ENCODE measurements around the gene VAMP5. TPM values are rescaled to one million over a fixed set of nuclear protein-coding genes. Genes with fewer than 3 reads are reported as not detected.

The VAMP5 gene
- total RNA-seq, 6 experiments from 2014 or later: 51.2 to 84.2 (median 71.4) TPM

DNA sequence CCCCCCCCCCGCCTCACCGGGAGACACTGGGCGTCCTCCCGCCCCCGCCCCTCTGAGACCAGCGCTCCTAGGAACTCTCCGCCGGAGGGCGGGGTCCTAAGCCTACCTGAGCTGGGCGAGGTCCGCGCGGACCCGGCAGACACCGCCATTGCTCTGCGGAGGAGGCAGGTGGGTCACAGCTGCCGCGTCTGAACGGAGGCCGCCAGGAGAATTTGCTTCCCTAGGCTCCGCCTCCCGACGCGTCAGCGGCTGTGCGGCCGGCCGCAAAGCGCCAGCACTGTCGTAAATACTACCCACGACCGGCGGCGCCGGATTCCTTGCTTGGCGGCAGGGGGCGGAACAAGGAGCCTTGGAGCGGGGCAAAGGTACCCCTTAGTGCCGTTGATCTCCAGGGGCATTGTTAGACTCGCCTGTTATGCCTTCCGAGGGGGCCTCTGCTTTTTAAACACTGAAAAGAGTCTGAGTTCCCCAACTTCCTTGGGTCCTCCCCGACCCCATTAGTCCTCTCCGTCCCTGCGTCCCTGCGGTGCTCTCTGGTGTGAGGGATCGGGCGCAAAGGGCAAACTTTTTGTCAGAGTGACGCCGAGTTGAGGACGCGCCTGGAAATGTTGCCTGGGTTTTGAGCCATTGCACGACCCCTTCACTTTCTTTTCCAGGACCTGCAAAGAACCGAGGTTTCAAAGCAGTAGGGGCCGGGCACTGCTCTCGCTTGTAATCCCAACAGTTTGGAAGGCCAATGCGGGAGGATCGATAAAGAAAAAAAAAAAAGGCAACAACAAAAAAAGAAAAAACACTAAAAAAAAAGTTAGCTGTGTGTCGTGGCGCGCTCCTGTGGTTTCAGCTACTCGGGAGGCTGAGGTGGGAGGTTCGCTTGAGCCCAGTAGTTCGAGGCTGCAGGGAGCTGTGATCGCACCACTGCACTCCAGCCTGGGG, 22.7 kb upstream of the VAMP5 start, which contains the start of gene GGCX:
Gene GGCX (minus strand): TSS at position 214 of the 933 bp plus-strand sequence. CDS start 65 bp downstream, at position 149.
- H3K27ac Mint-ChIP-seq: peak within 1 kb of the TSS; percentile 88
- H3K27me3 Mint-ChIP-seq (ENCODE audit: insufficient read depth): peaks cover 5% of the 10 kb centered on the region
- peak; percentile 68 for TF ChIP-seq CTCF (IDR thresholded peaks at IDR 0.05)
- peaks cover 29% of the 10 kb centered on the region for H3K4me1 Mint-ChIP-seq (ENCODE audit: low read depth)
- DNase-seq: peak; percentile 93
- H3K36me3 Mint-ChIP-seq (ENCODE audit: low read depth): no peaks in the 10 kb centered on the region; the same call in 1 of the 2 replicates
- H3K4me3 Mint-ChIP-seq: peak within 1 kb of the TSS; percentile 98
- no peaks in the 10 kb centered on the region for H3K9me3 Mint-ChIP-seq

- Mint-ChIP-seq H3K27me3 (ENCODE audit: insufficient read depth) (peaks cover 6% of the 10 kb centered on the region), H3K27ac (no peak overlapping the region), H3K4me3 (no peak overlapping the region), H3K4me1 (ENCODE audit: low read depth) (peaks cover 20% of the 10 kb centered on the region), H3K36me3 (ENCODE audit: low read depth) (no peaks in the 10 kb centered on the region), H3K9me3 (no peaks in the 10 kb centered on the region)
- no peak for TF ChIP-seq CTCF (IDR thresholded peaks at IDR 0.05)
- DNase-seq: no peak
Measured at GRCh38 chr2:85564144-85564563, 20.1 kb upstream of the VAMP5 start.

DNA sequence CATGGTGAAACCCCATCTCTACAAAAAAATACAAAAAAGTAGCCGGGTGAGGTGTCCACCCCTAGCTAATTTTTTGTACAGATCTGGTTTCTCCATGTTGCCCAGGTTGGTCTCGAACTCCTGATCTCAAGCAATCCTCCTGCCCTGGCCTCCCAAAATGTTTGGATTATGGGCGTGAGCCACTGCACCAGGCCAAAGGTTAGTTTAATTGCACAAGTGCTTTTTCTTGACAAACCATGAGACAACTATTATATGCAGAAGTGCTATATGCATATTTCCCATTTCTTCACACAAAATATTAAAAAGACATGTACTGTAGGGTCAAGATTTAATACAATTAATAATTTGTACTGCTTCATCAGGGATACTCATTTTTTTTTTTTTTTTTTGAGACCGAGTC, 18.0 kb upstream of the VAMP5 start:
- 0 out of 2 replicates have a peak, but pooled peaks cover 5% of the 10 kb centered on the region for H3K4me1 Mint-ChIP-seq (ENCODE audit: low read depth)
- H3K27me3 Mint-ChIP-seq (ENCODE audit: insufficient read depth): peaks cover 9% of the 10 kb centered on the region
- H3K9me3 Mint-ChIP-seq: no peaks in the 10 kb centered on the region
- DNase-seq: no peak
- no peak overlapping the region for H3K27ac Mint-ChIP-seq
- TF ChIP-seq CTCF (IDR thresholded peaks at IDR 0.05): no peak
- no peaks in the 10 kb centered on the region for H3K36me3 Mint-ChIP-seq (ENCODE audit: low read depth)
- H3K4me3 Mint-ChIP-seq: no peak overlapping the region

DNA sequence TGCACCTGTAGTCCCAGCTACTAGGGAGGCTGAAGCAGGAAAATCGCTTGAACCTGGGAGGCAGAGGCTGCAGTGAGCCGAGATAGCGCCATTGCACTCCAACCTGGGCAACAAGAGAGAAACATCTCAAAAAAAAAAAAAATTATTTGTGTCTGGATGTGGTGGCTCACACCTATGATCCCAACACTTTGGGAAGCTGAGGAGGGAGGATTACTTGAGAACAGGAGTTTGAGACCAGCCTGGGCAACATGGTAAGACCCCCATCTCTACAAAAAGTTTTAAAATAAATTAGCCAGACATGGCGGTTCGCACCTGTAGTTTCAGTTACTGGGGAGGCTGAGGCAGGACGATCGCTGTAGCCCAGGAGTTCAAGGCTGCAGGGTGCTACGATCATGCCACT, 8.5 kb upstream of the VAMP5 start:
- H3K36me3 Mint-ChIP-seq (ENCODE audit: low read depth): no peaks in the 10 kb centered on the region

GRCh38 chr2:85577063-85577385, 7.2 kb upstream of the VAMP5 start:
- Mint-ChIP-seq H3K9me3 (no peaks in the 10 kb centered on the region), H3K4me1 (ENCODE audit: low read depth) (peaks cover 12% of the 10 kb centered on the region; the same call in 1 of the 2 replicates), H3K27ac (no peak overlapping the region), H3K4me3 (no peak overlapping the region), H3K36me3 (ENCODE audit: low read depth) (no peaks in the 10 kb centered on the region), H3K27me3 (ENCODE audit: insufficient read depth) (peaks cover 14% of the 10 kb centered on the region)
- no peak for DNase-seq
- no peak for TF ChIP-seq CTCF (IDR thresholded peaks at IDR 0.05)

More for the DNA sequence above, 8.5 kb upstream of the VAMP5 start:
- DNase-seq: no peak
- Mint-ChIP-seq H3K27ac (no peak overlapping the region), H3K27me3 (ENCODE audit: insufficient read depth) (peaks cover 19% of the 10 kb centered on the region), H3K4me1 (ENCODE audit: low read depth) (peaks cover 12% of the 10 kb centered on the region; the same call in 1 of the 2 replicates), H3K4me3 (no peak overlapping the region), H3K9me3 (no peaks in the 10 kb centered on the region)
- no peak for TF ChIP-seq CTCF (IDR thresholded peaks at IDR 0.05)

Data from HFFc6 (cell line).